ENCODE results near the gene RIC1.
A peak's percentile ranks its signal among the peaks of the same experiment; 100 is the strongest.
"Not testable (repeated sequence)": the region's sequence is repeated elsewhere in the genome, so short reads cannot be mapped to it uniquely, and the experiment has no call there.

The RIC1 gene

GRCh38 chr9:5667391-5667790 lies 38.5 kb downstream of the RIC1 start:
- no peak for DNase-seq (ENCODE audit: low read depth)

GRCh38 chr9:5670079-5670478 lies 41.2 kb downstream of the RIC1 start:
- no peak for DNase-seq (ENCODE audit: low read depth)

GRCh38 chr9:5671711-5672353 lies 42.9 kb downstream of the RIC1 start:
- DNase-seq (ENCODE audit: low read depth), result peak; percentile 66

DNA sequence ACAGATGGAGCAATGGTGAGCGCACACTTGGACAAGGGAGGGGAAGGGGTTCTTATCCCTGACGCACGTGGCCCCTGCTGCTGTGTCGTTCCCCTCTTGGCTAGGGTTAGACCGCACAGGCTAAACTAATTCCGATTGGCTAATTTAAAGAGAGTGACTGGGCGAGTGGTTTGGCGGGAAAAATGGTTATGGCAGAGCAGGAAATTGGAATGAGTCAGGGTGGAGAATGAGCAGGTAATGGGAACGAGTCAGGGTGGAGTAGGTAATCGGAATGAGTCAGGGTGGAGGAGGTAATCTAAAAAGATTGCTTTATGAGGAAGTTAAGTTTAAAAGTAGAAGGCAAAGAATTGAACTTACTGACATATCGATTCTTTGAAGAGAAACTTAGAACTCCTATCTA lies 46.1 kb downstream of the RIC1 start:
- DNase-seq (ENCODE audit: low read depth), result not testable (repeated sequence)

- not testable (repeated sequence) for DNase-seq (ENCODE audit: low read depth)
These were observed 54.7 kb downstream of the RIC1 start for GRCh38 chr9:5683591-5683990.

GRCh38 chr9:5684101-5684500 lies 55.2 kb downstream of the RIC1 start:
- no peak for DNase-seq (ENCODE audit: low read depth)

DNA sequence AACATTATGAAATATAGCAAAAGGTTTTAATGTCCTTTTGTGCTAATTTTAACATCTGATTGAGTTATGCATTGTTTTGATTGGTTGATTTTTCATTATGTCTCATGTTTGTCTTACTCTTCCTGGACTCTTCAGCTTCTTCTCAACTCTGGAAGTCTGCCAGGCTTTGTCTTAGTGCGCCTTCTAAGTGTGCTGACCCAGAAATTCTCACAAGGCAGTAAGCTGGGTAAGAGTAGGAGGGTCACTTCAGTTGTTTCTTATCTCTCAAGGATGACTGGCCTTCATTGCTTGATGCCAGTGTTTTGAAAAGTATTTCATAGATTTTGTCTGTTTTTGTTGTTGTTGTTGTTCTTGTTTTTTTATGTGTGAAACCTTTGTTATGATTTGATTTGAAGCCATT lies 59.2 kb downstream of the RIC1 start:
- peak; percentile 65 for DNase-seq (ENCODE audit: low read depth)

GRCh38 chr9:5690278-5690677 lies 61.4 kb downstream of the RIC1 start:
- DNase-seq (ENCODE audit: low read depth), result no peak

- no peak for DNase-seq (ENCODE audit: low read depth)
These were observed 67.0 kb downstream of the RIC1 start for GRCh38 chr9:5695860-5696259.

DNA sequence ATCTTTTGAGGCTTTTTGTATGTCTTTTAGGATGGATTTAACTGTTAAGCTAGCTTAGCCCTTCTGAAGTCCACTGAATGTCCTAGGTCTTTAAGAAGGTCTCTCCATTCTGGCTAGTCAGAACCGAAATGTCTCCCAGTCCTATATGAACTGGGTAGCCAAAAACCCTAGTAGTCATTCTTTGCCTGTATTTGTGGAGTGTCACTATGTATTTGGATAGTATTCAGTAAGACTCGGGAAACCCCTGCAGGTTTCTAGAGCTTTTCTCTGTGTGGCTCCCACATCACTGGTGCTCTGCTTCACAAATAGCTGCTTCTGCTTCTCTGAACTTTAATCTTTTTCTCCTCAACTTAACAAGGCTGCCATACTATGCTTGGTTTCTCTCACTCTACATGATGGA lies 68.0 kb downstream of the RIC1 start:
- no peak for DNase-seq (ENCODE audit: low read depth)

- DNase-seq (ENCODE audit: low read depth), result no peak
These were observed 69.1 kb downstream of the RIC1 start for GRCh38 chr9:5698004-5698403.

DNA sequence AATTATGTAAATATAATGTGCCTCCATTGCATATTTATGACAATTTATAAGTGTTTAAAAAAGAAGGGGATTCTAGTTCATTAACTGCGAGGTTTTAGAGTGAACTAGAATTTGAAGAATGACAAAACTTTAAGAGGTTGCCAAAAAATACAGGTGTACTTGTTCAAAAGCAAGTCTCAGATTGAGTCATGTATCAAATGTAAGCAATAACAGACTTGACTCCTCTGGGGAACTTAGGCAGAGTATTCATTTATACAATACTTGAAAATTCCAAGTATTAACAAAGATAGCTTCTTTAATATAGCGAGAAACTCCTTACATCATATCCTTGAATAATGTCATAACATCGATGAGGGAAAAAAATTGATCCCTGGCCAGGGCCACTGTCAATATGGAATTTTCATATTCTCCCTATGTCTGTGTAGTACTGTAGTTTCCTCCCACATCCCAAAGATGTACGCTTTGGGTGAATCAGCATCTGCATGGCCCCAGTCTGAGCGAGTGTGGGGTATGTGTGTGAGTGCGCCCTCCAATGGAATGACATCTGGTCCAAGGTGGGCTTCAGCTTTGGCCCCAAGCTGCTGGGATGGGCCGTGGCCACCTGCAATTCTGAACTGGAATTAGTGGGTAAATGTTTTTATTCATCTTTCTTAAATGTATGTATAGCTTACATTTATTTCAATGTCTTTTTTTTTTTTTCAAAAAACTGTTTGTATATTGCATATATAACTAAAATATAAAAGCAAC lies 70.1 kb downstream of the RIC1 start:
- no peak for DNase-seq (ENCODE audit: low read depth)

GRCh38 chr9:5708414-5708813 lies 79.5 kb downstream of the RIC1 start:
- peak; percentile 33 for DNase-seq (ENCODE audit: low read depth)

GRCh38 chr9:5712651-5713390 lies 83.9 kb downstream of the RIC1 start:
- no peak for DNase-seq (ENCODE audit: low read depth)

- DNase-seq (ENCODE audit: low read depth), result peak; percentile 50
These were observed 85.8 kb downstream of the RIC1 start for GRCh38 chr9:5714501-5715401.

DNA sequence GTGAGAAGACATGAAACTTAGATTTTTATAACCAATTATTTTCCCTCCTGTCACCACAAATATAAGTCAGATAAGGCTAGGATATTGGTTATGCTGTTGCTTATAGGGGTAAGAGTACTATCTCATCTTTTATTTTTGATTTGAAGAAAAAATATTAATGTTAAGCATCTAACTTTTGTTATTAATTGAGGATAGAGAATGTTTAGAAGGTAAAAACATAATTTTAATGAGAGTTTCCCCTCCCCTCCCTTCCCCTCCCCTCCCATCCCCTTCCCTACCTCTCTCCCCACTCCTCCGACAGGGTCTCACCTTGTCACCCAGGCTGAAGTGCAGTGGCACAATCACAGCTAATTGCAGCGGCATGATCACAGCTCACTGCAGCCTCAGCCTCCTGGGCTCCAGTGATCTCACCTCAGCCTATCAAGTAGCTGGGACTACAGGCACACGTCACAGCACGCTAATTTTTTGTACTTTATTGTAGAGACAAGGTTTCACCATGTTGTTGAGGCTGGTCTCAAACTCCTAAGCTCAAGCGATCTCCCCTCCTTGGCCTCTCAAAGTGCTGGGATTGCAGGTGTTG lies 86.7 kb downstream of the RIC1 start:
- DNase-seq (ENCODE audit: low read depth), result no peak

- DNase-seq (ENCODE audit: low read depth), result not testable (repeated sequence)
These were observed 88.5 kb downstream of the RIC1 start for GRCh38 chr9:5717434-5717833.

GRCh38 chr9:5718296-5719032 lies 89.6 kb downstream of the RIC1 start:
- peak; percentile 19 for DNase-seq (ENCODE audit: low read depth)

DNA sequence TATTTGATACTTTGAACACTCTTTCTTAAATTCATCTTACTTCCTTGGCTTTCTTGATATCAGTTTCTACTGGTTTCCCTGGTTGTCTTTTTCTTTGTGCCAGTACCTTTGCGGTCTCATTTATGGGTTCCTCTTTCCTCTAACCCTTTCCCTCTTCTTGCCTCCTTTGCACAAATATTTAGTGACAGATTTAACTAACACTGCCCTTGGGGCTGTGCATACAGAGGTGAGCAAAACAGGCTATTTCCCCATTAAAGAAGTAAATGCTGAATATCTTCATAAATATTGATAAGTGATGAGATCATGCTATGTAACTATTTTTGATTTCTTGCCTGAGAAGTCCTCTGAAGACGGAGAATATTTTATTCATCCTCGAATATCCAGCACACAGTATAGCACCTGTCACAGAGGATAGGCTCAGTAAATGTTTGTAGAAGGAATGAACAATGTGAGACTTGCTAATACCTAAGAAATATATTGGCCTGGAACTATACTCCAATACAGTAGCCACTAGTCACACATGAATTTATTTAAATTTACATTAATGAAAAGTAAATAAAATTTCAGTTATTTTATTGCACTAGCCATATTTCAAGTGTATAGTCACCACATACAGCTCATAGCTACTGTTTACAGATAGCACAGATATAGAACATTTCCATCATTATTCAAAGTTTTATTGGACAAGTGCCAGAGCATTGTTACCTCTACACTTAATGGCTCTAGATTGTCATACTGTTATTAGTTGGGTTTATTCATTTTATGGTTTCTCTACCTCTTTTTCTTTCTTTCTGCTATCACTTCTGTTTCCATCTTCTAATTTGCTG lies 90.4 kb downstream of the RIC1 start:
- peak; percentile 31 for DNase-seq (ENCODE audit: low read depth)

GRCh38 chr9:5720151-5720550 lies 91.2 kb downstream of the RIC1 start:
- DNase-seq (ENCODE audit: low read depth), result no peak
